ENCODE data around the gene MOB1B. TPM values are rescaled to one million over a fixed set of nuclear protein-coding genes. Genes with fewer than 3 reads are reported as not detected.
A peak's percentile ranks its signal among the peaks of the same experiment; 100 is the strongest.

MOB1B gene
- total and polyA plus RNA-seq, 2 of the 13 experiments (the other 11 are each of a cell fraction or from before 2014, with no cell fraction given) = 3.9 to 4.0 TPM

- TF ChIP-seq CSRNP1 (CRISPR knock-in tag; IDR thresholded peaks at IDR 0.05) (0 out of 2 replicates have a peak, but pooled peaks have one; percentile 69), KDM3A (CRISPR knock-in tag; IDR thresholded peaks at IDR 0.05; ENCODE audit: low read depth) (no peak), GATAD1 (CRISPR knock-in tag; IDR thresholded peaks at IDR 0.05) (0 out of 2 replicates have a peak, but pooled peaks have one; percentile 47), MED1 (CRISPR knock-in tag; IDR thresholded peaks at IDR 0.05) (peak; percentile 74), SETDB1 (CRISPR knock-in tag; IDR thresholded peaks at IDR 0.05; ENCODE audit: borderline replicate concordance) (no peak), MATR3 (CRISPR knock-in tag; IDR thresholded peaks at IDR 0.05) (no peak), ZNF652 (CRISPR knock-in tag; IDR thresholded peaks at IDR 0.05; ENCODE audit: borderline replicate concordance, low read depth) (no peak), SP5 (CRISPR knock-in tag; IDR thresholded peaks at IDR 0.05; ENCODE audit: borderline replicate concordance, low read depth) (peak; percentile 65), SIN3B (IDR thresholded peaks at IDR 0.05; ENCODE audit: low read length) (peak; percentile 89), BRD4 (CRISPR knock-in tag; IDR thresholded peaks at IDR 0.05) (no peak), ZMAT5 (CRISPR knock-in tag; IDR thresholded peaks at IDR 0.05; ENCODE audit: borderline replicate concordance, low read depth) (no peak), SMAD9 (CRISPR knock-in tag; IDR thresholded peaks at IDR 0.05) (no peak), ZBTB14 (CRISPR knock-in tag; IDR thresholded peaks at IDR 0.05) (peak; percentile 98), XRCC5 (optimal IDR thresholded peaks at IDR 0.05; ENCODE audit: low read length) (peak; percentile 67), MED8 (CRISPR knock-in tag; IDR thresholded peaks at IDR 0.05; ENCODE audit: insufficient replicate concordance) (peak; percentile 72), ZBTB21 (CRISPR knock-in tag; IDR thresholded peaks at IDR 0.05) (no peak), GMEB2 (CRISPR knock-in tag; IDR thresholded peaks at IDR 0.05; ENCODE audit: low read depth) (peak; percentile 68; the same call in 1 of the 2 replicates), ZEB1 (IDR thresholded peaks at IDR 0.05; ENCODE audit: insufficient replicate concordance, low read depth) (no peak), ZNF512 (CRISPR knock-in tag; IDR thresholded peaks at IDR 0.05) (no peak), ZNF224 (CRISPR knock-in tag; IDR thresholded peaks at IDR 0.05) (0 out of 2 replicates have a peak, but pooled peaks have one; percentile 34), DR1 (CRISPR knock-in tag; IDR thresholded peaks at IDR 0.05) (peak; percentile 75; the same call in 1 of the 2 replicates), ZNF207 (IDR thresholded peaks at IDR 0.05; ENCODE audit: borderline replicate concordance) (no peak), RBM39 (IDR thresholded peaks at IDR 0.05; ENCODE audit: low read depth, low read length, poor library complexity, severe bottlenecking) (peak; percentile 49), RXRA (CRISPR knock-in tag; IDR thresholded peaks at IDR 0.05) (peak; percentile 91)
Measured at GRCh38 chr4:70993181-70994068, 91.3 kb downstream of the MOB1B start, which contains the start of gene DCK (continued).
